Right renal cortex interstitium (tissue), 3 donors: ENCODE data around the gene RIMBP2. TPM values are rescaled to one million over a fixed set of nuclear protein-coding genes. Genes with fewer than 3 reads are reported as not detected.

ENCODE experiments used
- DNase-seq, 3 donors: peaks; one replicate each; pipeline ENCODE4 v3.0.0-alpha.2; 2013; ENCODE audit warnings: low read depth in 3 of 3, low spot score in 2 of 3
- polyA plus RNA-seq, 3 donors: library from polyadenylated mRNA; unstranded; fragments of 120-200 nt; gene quantifications; one replicate each; pipeline ENCODE4 v1.2.1, GENCODE V29; 2013; ENCODE audit not compliant: insufficient read length in 3 of 3

The RIMBP2 gene
- polyA plus RNA-seq, 3 donors: 10.7 to 17.7 (median 16.6) TPM

DNA sequence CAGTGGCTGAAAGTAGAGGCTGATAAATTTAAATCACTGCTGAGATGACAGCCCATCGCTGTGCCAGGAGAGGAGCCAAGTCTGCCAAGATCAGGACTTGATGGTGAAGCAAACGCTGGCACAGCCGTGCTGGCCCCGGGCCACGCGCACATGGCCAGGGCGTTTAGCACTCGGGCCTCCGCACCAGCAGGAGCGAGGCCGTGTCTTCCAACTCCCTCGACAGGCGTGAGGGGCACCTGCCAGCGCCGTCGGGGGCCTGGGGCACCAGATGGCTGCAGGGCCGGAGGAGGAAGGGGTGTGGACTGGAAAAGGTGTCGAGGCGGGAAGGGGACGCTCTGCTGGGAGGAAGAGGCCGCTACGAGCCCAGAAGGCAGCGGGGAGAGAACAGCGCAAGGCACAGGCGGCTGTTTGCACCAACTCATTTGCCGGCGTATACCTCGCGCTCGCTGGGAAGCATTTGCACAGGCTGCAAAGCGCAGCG is 29.5 kb downstream of the RIMBP2 start:
- no peak for DNase-seq

DNA sequence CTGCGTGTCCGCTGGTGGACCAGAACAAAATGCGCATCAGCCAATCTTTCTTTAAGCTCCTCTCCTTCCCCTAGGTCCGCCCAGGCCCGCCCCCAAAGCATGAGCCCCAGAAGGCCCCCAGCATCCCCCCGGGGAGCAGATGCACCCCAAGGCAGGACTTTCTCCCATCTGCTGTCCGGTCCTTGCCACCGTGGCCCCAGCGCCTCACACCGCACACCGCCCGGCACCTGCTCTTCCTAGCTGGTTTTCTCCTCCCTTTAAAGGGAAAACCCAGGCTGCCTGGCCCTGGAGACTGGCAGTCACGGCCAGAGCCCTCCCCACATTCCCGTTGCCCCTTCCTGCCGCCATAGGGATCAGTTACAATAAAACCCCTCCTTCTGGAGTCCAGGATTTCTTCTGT is 30.2 kb downstream of the RIMBP2 start:
- no peak for DNase-seq

DNA sequence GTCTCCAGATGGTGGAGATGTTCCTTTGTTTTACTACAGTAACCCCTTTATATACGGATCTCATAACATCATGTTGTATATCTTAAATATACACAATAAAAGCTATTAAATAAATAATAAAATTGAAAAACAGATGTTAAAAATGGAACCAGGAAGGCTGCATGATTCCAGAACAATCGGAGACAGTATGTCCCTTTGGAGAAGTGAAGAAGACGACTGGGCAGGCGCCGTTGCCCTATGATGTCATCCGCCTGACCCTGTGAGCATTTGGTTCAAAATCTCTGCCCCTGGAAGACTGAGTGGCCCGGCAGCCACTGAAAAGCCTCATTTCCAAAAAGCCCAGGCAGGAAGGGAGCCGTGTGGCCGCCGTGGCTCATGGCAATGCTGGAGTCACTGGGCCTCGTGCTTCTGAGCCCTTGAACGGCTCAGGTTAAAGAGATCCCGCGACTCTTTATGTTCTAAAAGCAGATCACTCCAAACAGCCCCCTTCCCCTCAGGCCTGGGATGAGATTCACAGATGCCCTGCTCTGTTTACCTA is 30.8 kb downstream of the RIMBP2 start:
- DNase-seq: no peak

DNA sequence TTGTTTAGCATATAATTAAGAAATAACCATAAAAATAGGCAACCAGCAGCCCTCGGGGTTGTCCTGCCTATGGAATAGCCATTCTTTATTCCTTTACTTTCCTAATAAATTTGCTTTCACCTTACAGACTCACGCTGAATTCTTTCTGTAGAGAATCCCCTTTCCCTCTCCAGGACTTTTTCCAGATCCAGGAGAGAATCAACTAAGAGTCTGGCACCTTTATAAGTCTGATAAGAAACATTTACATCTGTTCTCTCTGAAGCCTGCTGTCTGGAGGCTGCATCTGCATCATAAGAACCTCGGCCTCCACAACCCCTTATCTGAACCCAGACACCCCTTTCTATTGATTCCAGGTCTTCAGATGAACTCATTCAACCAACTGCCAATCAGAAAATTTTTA is 32.3 kb downstream of the RIMBP2 start:
- DNase-seq: no peak

DNA sequence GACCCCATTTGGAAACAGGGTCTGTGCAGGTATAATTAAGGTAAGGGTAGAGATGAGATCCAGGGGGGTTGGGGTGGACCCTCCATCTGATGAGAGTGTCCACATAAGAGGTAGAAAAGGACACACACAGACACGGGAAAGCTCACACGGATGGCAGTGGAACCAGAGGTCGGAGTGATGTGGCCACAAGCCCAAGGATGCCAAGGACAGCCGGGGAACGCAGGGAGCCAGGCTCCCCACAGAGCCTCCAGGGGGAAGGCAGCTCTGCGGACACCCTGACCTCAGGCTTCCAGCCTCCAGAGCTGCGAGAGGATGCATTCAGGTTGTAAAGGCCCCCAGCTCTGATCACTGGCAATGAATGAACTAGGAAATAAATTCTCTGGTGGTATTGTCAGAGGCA is 33.0 kb downstream of the RIMBP2 start:
- DNase-seq: no peak

DNA sequence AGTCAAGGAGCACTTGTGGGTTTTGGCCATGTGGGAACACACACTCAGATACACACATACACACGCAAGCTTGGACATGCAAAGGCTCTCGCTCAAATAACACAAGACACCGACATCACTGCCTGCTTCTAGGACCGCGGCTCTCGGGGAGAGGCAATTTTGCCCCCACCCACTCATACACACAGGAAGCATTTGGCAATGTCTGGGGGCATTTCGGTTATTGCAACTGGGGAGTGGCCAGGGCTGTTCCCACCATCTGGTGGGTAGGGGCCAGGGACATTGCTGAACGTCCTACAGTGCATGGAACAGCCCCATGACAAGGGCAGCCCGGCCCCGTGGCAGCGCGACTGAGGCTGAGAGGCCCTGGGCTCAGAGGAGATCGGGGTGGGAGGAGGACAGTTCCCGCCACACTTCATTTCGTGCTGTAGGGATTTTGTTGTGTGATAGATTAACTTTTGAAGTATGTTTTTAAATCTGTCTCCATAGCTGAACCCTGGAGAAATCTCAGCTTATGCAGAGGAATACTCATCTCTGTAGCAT is 35.6 kb downstream of the RIMBP2 start:
- DNase-seq: no peak

DNA sequence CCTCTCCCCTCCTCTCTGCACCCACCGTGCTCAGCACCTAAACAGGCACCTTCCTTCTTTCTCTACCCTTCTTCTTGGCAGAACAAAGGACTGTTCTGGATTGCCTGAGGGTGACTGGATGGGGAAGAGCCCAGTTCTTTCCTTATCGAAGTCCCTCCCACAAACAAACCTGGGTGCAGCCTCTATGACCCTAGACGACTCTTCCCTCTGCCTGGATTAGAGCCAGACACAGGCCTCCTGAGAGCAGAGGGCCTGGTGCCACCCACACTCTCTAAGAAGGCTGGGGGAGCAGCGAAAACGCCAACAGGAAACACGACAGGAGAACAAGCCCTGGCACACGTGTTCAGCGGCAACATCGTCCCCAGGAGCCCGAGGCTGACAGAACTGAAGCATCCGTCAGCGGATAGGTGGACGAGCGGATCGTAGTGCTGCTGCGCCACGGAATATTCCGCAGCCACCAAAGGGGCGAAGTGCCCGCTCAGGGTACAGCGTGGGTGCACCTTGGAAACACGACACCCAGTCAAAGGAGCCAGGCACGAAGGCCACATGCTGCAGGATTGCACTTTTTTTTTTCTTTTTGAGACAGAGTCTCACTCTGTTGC is 38.0 kb downstream of the RIMBP2 start:
- no peak for DNase-seq

DNA sequence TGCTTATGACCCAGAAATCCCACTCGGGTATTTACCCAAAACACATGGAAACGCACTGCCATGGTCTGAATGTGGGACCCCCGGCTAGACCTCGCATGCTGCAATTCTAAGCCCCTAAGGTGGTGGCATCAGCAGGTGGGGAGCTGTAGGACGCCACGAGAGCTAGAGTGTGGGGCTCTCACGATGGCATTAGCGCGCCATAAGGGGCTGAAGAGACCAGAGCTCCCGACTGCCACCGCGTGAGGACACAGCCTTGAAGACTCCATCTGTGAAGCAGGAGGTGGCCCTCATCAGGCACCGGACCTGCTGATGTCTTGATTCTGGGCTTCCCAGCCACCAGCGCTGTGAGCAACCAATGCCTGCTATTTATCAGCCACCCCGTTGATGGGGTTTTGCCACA is 40.3 kb downstream of the RIMBP2 start:
- no peak for DNase-seq

DNA sequence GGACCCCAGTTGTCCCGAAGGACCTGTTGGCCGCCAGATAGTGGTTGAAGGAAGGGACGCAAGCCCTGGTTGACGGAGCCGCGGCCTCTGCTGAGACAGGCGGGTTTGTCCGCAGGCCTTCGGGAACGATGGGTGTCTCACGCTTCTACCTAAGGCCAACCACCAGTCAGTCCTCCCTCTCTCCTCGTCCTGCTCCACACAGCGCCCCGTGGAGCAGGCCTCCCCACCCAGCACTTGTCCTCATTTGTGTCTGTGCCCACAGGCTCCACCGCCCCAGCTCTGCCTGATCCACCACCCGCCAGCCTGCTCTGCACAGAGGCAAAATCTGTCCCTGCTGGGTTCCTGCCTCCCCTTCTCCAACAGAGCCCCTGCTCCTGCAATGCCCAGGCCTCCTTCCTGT is 41.0 kb downstream of the RIMBP2 start:
- no peak for DNase-seq

DNA sequence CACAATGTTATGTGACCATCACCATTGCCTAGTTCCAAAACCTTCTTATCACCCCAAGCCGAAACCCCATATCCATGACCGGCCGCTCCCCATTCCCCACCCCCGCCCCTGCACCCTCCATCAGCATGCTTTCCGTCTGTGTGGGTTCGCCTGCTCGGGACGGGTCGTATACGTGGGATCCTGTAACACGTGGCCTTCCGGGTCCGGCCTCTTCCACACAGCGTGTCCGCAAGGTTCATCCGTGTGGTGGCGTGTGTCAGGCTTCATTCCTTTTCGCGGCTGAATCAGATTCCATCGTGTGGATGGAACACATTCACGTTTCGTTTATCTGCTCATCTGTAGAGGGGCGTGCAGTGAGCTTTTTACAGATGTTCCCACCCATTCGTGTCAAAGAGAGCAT is 41.4 kb downstream of the RIMBP2 start:
- no peak for DNase-seq

DNA sequence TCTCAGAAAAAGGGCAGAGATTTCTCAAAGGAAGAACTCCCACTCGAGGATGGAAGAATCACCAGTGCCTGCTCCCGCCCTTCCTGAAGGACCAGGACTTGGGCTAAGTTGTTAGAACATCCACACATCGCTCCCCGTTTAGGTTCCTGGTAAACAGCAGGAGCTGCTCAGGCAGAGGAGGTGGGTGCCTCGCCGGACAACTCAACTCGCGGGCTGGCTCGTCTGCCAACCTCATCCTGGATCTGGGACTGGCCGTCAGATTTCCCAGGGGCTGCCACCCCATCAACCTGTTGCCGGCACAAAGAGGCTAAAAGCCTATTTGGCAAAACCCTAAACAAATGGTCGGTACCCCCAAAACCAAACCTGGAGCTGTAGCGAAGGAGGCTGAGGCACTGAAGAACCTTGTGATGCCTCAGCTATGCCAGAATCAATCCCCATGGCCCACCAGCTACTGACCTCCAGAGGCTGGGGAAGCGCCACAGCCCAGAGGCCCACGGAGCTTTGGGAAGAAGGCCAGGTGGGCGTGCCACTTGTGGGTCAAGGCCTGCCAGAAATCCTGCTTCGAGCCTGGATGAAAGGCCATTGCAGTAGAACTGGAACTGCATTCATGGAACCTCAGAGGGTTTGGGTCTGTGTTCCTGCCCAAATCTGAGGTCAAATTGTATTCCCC is 42.9 kb downstream of the RIMBP2 start:
- no peak for DNase-seq

DNA sequence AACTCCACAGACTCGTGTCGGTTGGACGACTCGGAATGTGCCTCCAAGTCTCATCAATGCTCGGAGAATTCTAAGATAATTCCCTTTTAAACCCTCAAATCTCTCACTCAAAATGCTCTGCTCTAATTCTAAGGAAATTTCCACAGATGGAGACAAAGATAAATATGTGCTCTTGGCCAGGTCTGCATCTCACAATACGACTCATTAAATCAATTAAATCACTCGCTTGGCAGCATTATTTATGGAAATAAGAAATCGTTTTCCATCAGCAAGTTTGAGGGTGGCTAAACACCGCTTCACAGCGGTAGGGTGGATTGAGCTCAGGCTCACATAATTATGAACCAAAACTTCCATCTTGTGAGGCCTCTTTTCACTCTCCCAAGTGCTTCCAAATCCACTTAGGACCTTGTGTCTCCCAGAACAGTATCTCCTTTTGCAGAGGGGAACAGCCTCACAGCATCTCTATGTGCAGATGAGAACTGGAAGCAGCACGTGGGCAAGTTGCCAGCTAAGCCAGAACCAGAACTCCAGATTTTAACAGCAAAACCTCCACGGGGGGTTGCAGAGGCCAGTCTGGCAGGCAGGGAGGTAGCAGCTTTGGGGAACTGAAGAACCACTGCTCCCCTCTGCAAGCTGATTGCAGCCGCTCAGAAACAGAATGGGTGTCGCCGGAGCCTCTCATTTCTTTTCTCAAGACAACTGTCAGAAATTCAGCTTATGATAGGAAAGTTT is 43.8 kb downstream of the RIMBP2 start:
- no peak for DNase-seq

DNA sequence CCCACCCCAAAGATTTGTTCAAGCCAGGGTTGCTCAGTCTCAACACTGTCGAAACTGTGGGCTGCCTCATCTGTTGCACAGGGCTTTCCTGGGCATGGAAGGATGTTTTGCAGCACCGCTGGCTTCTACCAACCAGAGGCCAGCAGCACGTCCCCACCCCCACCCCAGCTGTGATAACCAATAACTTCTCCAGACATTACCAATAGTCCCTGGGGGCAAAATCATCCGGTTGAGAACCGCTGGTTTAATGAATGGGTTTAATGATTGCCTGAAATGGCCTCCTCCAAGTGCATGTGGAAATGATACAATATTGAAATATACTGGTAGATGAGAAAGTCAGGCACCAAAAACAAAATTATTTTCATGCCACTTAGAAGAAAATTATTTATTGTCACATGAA is 44.5 kb downstream of the RIMBP2 start:
- DNase-seq: no peak

DNA sequence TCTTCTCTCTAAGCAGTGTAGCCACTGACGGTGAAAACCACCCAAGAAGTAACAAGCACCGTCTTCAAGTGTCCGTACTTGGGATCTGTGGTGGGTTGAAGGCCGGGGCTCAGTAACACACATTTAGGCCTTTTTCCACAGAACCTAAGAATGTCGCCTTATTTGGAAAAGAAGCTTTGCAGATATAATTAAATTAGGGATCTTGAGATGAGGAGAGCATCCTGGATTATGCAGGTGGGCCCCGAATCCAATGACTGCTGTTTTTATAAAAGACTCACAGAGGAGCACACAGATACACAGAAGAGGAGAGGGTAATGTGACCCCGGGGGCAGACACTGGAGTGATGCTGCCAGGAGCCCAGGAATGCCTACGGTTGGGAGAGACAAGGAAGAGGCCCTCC is 46.3 kb downstream of the RIMBP2 start:
- no peak for DNase-seq

DNA sequence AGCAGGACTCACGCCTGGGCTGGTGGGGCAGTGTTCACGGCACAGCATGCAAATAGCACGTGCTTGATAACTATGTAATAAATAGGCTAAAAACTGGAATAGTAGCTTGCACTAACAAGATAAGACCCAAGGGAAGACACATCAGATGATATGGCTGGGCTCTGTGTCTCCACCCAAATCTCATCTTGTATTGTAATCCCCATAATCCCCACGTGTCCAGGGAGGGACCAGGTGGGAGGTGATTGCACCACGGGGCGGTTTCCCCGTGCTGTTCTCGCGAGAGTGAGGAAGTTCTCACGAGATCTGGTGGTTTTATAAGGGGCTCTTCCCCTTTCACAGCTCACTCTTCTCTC is 46.9 kb downstream of the RIMBP2 start:
- no peak for DNase-seq

DNA sequence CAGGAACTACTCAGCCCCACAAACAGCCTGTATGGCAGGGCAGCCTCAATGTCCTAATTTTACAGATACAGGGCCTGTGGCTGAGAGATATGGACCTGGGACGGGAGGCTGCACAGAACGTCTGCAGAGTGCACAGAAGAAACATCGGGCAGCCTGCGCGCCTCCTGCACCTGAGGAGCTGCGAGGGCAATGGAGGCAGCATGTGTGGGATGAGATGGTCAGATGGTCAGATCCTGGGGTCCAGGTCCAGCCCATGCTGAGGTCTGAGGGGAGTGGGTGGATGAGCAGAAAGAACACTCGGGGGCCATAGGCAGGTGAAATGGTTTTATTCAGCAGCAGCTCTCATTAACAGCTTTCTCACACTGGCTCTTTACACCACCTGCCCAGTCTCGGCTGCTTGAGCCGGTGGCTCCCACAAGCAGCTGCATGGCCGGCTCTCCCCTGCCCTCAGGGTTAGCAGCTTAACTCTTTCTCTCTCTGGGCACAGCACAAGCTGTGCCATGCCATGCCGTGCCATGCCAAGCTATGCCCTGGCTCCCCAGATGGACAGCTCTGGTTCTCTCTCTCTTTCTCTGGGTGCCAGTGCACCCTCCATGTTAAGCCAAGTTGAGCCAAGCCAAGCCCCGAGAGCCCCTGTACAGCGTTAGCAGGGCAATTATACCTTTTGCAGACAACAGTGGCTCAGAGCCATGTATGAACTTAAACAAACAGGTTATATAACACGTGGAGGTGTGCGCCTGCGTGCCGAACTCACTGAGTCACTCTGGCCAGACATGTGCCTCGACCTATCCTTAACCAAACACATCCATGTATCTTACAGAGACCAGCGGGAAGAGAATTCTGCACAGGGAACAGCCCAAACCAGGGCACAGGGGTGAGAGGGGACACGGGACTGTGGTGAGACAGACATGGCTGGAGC is 47.6 kb downstream of the RIMBP2 start:
- DNase-seq: no peak

DNA sequence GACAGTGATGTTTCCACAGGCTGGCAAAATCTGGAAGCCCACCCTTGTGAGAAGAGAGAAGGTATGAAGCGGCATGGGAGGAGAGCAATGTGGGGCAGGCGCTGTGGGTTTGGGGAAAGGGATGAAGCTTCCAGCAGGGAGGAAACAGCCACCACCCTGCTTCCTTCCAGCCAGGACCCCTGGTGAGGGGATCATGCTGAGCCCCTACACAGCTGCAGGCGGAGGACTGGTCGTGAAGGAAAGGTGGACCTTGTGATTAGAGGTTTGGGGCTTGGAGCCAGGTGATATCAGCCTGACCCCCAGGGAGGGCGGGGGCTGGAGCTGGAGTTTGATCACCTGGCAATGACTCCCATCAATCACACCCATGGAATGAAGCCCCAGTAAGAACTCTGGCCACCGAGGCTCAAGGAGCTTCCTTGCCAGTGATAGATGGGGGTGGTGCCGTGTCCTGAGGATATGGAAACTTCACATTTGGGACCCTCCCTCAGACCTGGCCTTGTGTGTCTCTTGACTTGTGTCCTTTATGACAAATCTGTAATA is 48.6 kb downstream of the RIMBP2 start:
- no peak for DNase-seq

DNA sequence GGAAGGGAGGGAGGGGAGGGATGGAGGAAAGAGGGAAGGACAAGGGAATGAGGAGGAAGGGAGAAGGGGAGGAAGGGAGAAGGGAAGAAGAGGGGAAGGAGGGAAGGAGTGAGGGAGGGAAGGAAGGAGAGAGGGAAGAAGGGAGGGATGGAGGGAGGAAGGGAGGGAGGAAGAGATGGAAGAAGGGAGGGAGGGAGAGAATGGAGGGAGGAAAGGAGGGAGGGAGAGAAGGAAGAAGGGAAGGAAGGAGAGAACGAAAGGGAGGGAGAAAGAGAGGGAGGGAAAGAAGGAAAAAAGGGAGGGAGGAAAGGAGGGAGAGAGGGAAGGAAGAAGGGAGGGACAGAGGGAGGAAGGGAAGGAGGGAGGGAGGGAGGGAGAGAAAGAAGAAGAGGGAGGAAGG is 49.5 kb downstream of the RIMBP2 start:
- DNase-seq: no peak

DNA sequence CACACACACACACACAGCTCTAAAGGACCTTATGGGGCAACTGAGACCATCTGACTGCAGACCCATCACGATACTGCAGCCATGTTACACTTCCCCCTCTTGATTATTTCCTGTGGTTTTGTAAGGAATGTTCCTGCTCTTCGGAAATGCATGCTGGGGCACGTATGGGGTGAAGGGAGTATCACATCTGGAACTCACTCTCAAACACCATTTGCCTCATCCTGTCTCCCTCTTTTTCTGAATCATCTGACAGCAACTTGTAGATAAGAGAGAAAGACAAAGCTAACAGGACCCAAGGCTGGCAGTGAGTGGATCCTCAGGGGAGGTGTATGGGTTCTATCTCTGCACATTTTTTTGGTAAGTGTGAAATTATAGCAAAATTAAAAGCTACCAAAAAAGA is 50.3 kb downstream of the RIMBP2 start:
- no peak for DNase-seq

DNA sequence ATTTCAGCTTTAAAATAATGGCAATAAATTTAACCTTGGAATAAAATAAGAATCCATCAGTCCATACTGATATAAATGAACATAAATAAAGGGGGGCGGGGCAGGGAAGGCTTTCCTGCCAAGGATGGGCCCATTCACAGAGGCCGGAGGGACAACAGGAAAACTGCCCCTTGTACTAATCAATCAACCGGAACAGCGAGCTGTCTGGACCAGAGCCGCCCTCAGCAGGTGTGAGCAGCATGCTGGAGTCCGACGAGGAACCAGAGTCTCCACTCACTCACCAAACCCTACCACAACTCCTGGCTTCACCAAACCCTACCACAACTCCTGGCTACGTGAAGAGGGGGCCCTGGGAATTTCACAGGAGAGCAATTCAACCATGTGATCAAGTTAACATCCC is 51.3 kb downstream of the RIMBP2 start:
- DNase-seq: no peak
